ENCODE measurements around the gene CYCS. TPM values are rescaled to one million over a fixed set of nuclear protein-coding genes. Genes with fewer than 3 reads are reported as not detected.

The CYCS gene
- polyA plus RNA-seq, 1 donor = 117 TPM

DNA sequence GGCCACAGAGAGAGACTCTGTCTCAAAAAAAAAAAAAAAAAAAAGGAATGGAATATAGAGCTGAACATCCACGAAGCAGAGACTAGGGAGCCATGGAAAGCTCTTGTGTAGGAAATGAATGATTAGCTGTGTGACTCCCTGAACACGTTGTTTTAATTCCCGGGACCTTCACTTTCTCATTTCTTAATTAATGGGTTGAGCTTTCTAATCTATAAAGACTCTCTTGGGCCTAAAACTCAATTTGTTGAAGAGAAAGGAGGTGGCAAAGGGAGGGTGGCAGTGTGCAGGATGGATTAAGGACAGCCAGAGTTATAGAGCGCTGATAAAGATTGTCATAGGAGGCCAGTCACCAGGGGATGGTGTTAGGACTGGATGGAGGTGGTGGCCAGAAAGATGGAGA lies 48.0 kb downstream of the CYCS start:
- no peaks in the 10 kb centered on the region for H3K9me3 ChIP-seq (ENCODE audit: control insufficient read depth, low read depth, low read length)
- no peak overlapping the region for H3K27ac ChIP-seq (ENCODE audit: low read length)
- H3K4me3 ChIP-seq (ENCODE audit: low read length) = no peak overlapping the region
- no peaks in the 10 kb centered on the region for H3K27me3 ChIP-seq (ENCODE audit: control insufficient read depth, insufficient read depth, low read length)
- H3K4me1 ChIP-seq (ENCODE audit: control insufficient read depth, insufficient read depth, low read length) = no peaks in the 10 kb centered on the region
- DNase-seq = no peak
- 100% methylated on average over 1 of the region's 4 CpGs for WGBS (ENCODE audit: insufficient coverage, low lambda C conversion rate)
- H3K36me3 ChIP-seq (ENCODE audit: control insufficient read depth, insufficient read depth, low read length) = no peaks in the 10 kb centered on the region

DNA sequence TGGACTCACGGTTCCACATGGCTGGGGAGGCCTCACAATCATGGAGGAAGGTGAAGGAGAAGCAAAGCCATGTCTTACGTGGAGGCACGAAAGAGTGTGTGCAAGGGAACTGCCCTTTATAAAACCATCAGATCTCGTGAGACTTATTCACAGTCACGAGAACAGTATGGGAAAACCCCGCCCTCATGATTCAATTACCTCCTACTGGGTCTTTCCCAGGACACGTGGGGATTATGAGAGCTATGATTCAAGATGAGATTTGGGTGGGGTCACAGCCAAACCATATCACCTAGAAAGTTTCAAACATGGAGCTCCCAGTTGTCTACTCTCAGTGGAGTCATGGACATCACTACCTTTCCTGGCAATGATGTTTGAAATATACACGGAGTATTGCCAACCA lies 49.6 kb downstream of the CYCS start:
- Histone ChIP-seq H3K27me3 (ENCODE audit: control insufficient read depth, insufficient read depth, low read length) (no peaks in the 10 kb centered on the region), H3K27ac (ENCODE audit: low read length) (no peak overlapping the region), H3K4me1 (ENCODE audit: control insufficient read depth, insufficient read depth, low read length) (no peaks in the 10 kb centered on the region), H3K36me3 (ENCODE audit: control insufficient read depth, insufficient read depth, low read length) (no peaks in the 10 kb centered on the region), H3K9me3 (ENCODE audit: control insufficient read depth, low read depth, low read length) (no peaks in the 10 kb centered on the region), H3K4me3 (ENCODE audit: low read length) (no peak overlapping the region)
- no CpG with 5 or more reads among the region's 8 CpGs for WGBS (ENCODE audit: insufficient coverage, low lambda C conversion rate)
- DNase-seq = no peak

- no peak overlapping the region for H3K4me3 ChIP-seq (ENCODE audit: low read length)
- peaks cover 5% of the 10 kb centered on the region for H3K4me1 ChIP-seq (ENCODE audit: control insufficient read depth, insufficient read depth, low read length)
- no peak for DNase-seq
- H3K27me3 ChIP-seq (ENCODE audit: control insufficient read depth, insufficient read depth, low read length) = no peaks in the 10 kb centered on the region
- no peak overlapping the region for H3K27ac ChIP-seq (ENCODE audit: low read length)
- no peaks in the 10 kb centered on the region for H3K36me3 ChIP-seq (ENCODE audit: control insufficient read depth, insufficient read depth, low read length)
- no peaks in the 10 kb centered on the region for H3K9me3 ChIP-seq (ENCODE audit: control insufficient read depth, low read depth, low read length)
- no CpG with 5 or more reads among the region's 2 CpGs for WGBS (ENCODE audit: insufficient coverage, low lambda C conversion rate)
These were observed 51.6 kb downstream of the CYCS start for GRCh38 chr7:25073451-25073850.

Other genes with a start within 250 kb of the CYCS start
- 32.4 TPM for gene OSBPL3, start 145.1 kb downstream of the CYCS start, polyA plus RNA-seq
- not detected for gene NPVF, start 103.2 kb upstream of the CYCS start, polyA plus RNA-seq